Retinal pigment epithelial cell (primary cell): ENCODE data around the gene CDKL4.
"Not testable (repeated sequence)": the region's sequence is repeated elsewhere in the genome, so short reads cannot be mapped to it uniquely, and the experiment has no call there.

Experiments
- DNase-seq: peaks from one replicate; pipeline ENCODE4 v3.0.0-alpha.2; 2010; ENCODE audit warnings: low read depth
- H3K4me3 ChIP-seq: 2 replicates; pipeline ENCODE4 v1.5.1; 2011; ENCODE audit warnings: mild to moderate bottlenecking, low read length, control low read depth, moderate library complexity
- CTCF ChIP-seq: conservative IDR thresholded peaks from 2 replicates; pipeline ENCODE4 v1.5.1; 2011; ENCODE audit warnings: low read depth, low read length, control low read depth, inconsistent platforms

CDKL4 gene

GRCh38 chr2:39175026-39175812 lies 68.6 kb downstream of the CDKL4 start:
- H3K4me3 ChIP-seq: no peak overlapping the region
- no peak for DNase-seq
- no peak for TF ChIP-seq CTCF

GRCh38 chr2:39174022-39174421 lies 69.7 kb downstream of the CDKL4 start:
- H3K4me3 ChIP-seq: no peak overlapping the region
- TF ChIP-seq CTCF: no peak
- no peak for DNase-seq

- not testable (repeated sequence) for H3K4me3 ChIP-seq, DNase-seq
Measured at GRCh38 chr2:39172047-39172706, 71.6 kb downstream of the CDKL4 start.

- TF ChIP-seq CTCF: no peak
- H3K4me3 ChIP-seq: no peak overlapping the region
- no peak for DNase-seq
Measured at GRCh38 chr2:39171621-39172020, 72.1 kb downstream of the CDKL4 start.

GRCh38 chr2:39164089-39164488 lies 79.7 kb downstream of the CDKL4 start:
- no peak overlapping the region for H3K4me3 ChIP-seq
- TF ChIP-seq CTCF: no peak
- no peak for DNase-seq

- DNase-seq: peak; percentile 55
- TF ChIP-seq CTCF: no peak
Measured at GRCh38 chr2:39160982-39161381, 82.8 kb downstream of the CDKL4 start.

GRCh38 chr2:39159283-39159682 lies 84.5 kb downstream of the CDKL4 start:
- H3K4me3 ChIP-seq: no peak overlapping the region
- TF ChIP-seq CTCF: no peak
- no peak for DNase-seq

More at GRCh38 chr2:39160982-39161381, 82.8 kb downstream of the CDKL4 start:
- no peak overlapping the region for H3K4me3 ChIP-seq
